Stimulated activated CD4-positive, alpha-beta T cell treated with anti-CD3 and anti-CD28 coated beads, Interleukin-15, amount 100 ng/mL, for 24 hours (primary cell): ENCODE data around the gene HOXA10.
A peak's percentile ranks its signal among the peaks of the same experiment; 100 is the strongest.

ENCODE experiments used
- DNase-seq: peaks from one replicate; pipeline ENCODE4 v3.0.0-alpha.2; 2020

Gene HOXA10

GRCh38 chr7:27179030-27179429 is 4.9 kb upstream of the HOXA10 start:
- no peak for DNase-seq

GRCh38 chr7:27178366-27178765 is 4.2 kb upstream of the HOXA10 start:
- no peak for DNase-seq

GRCh38 chr7:27177795-27178320 is 3.7 kb upstream of the HOXA10 start:
- peak; percentile 0 for DNase-seq

- peak; percentile 0 for DNase-seq
Measured at GRCh38 chr7:27176962-27177794, 3.1 kb upstream of the HOXA10 start.

- peak; percentile 0 for DNase-seq
Measured at GRCh38 chr7:27176524-27176845, 2.4 kb upstream of the HOXA10 start.

GRCh38 chr7:27175626-27176523 is 1.8 kb upstream of the HOXA10 start:
- peak; percentile 0 for DNase-seq

GRCh38 chr7:27174874-27175625 is 930 bp upstream of the HOXA10 start:
- peak; percentile 1 for DNase-seq

GRCh38 chr7:27173511-27173955 is 587 bp downstream of the HOXA10 start:
- DNase-seq: peak; percentile 37

GRCh38 chr7:27172823-27173510 is 1.2 kb downstream of the HOXA10 start:
- DNase-seq: peak; percentile 19

GRCh38 chr7:27172315-27172774 is 1.8 kb downstream of the HOXA10 start:
- DNase-seq: peak; percentile 3

- DNase-seq: peak; percentile 6
Measured at GRCh38 chr7:27171637-27172314, 2.3 kb downstream of the HOXA10 start.

- DNase-seq: peak; percentile 1
Measured at GRCh38 chr7:27171325-27171636, 2.8 kb downstream of the HOXA10 start.

- no peak for DNase-seq
Measured at GRCh38 chr7:27170426-27171324, 3.4 kb downstream of the HOXA10 start.

GRCh38 chr7:27169658-27170425 is 4.3 kb downstream of the HOXA10 start:
- no peak for DNase-seq

- peak; percentile 56 for DNase-seq
Measured at GRCh38 chr7:27168265-27168947, 5.7 kb downstream of the HOXA10 start.

- no peak for DNase-seq
Measured at GRCh38 chr7:27167916-27168264, 6.2 kb downstream of the HOXA10 start.

- no peak for DNase-seq
Measured at GRCh38 chr7:27166531-27167505, 7.3 kb downstream of the HOXA10 start.

- no peak for DNase-seq
Measured at GRCh38 chr7:27165996-27166530, 8.1 kb downstream of the HOXA10 start.
